IMR-90 (cell line): ENCODE results near the gene STARD3. TPM values are rescaled to one million over a fixed set of nuclear protein-coding genes. Genes with fewer than 3 reads are reported as not detected.

Experiments used
- ATAC-seq: fragments of 200-7000 bp; cut with Tn5 transposase; 2 replicates; pipeline ENCODE4 v1.9.1; 2020; ENCODE audit warnings: low read depth, mild to moderate bottlenecking, moderate library complexity
- BruUV-seq: library from RNA; stranded (reverse); fragments of 400-500 nt; replicated peaks from 2 replicates; lab custom pipeline; 2021; lab: Mats Ljungman, UMichigan
- CTCF ChIA-PET: fragments of 300-600 bp; formaldehyde crosslinking; extraction: SDS; loops from one replicate; lab custom pipeline; 2021; ENCODE audit warnings: antibody characterized with exemption; lab: Yijun Ruan, JAX
- POLR2A ChIA-PET: fragments of 300-600 bp; sonication (Branson Sonifier 250); formaldehyde crosslinking; loops from one replicate; lab custom pipeline; 2022; ENCODE audit warnings: antibody characterized with exemption; ENCODE audit not compliant: unreplicated experiment; lab: Charles Lee
- DNase-seq: peaks from one replicate; pipeline ENCODE4 v3.0.0; 2013
- H2AFZ ChIP-seq: replicated peaks from 2 replicates; pipeline ENCODE3; 2013; ENCODE audit warnings: low read length, mild to moderate bottlenecking; ENCODE audit not compliant: poor library complexity
- H2AK5ac ChIP-seq: 2 replicates; pipeline ENCODE4 v1.6.1; 2013; ENCODE audit warnings: low read depth, low read length, inconsistent platforms
- H2AK9ac ChIP-seq: replicated peaks from 2 replicates; pipeline ENCODE3; 2013; ENCODE audit warnings: mild to moderate bottlenecking, low read depth, low read length, moderate library complexity; ENCODE audit not compliant: poor library complexity
- H2BK120ac ChIP-seq: 2 replicates; pipeline ENCODE4 v1.6.1; 2013; ENCODE audit warnings: low read depth, low read length, inconsistent platforms
- H2BK15ac ChIP-seq: 3 replicates; pipeline ENCODE4 v1.6.1; 2013; ENCODE audit warnings: low read depth, low read length, inconsistent platforms
- H2BK20ac ChIP-seq: 2 replicates; pipeline ENCODE4 v1.6.1; 2013; ENCODE audit warnings: low read depth, mild to moderate bottlenecking, inconsistent platforms, low read length, moderate library complexity
- H2BK5ac ChIP-seq: 2 replicates; pipeline ENCODE4 v1.6.1; 2013; ENCODE audit warnings: mild to moderate bottlenecking, low read depth, low read length, inconsistent platforms; ENCODE audit not compliant: poor library complexity, severe bottlenecking
- H3K14ac ChIP-seq: replicated peaks from 2 replicates; pipeline ENCODE4 v1.6.1; 2013; ENCODE audit warnings: low read depth, low read length, inconsistent platforms
- H3K18ac ChIP-seq: 2 replicates; pipeline ENCODE4 v1.6.1; 2013; ENCODE audit warnings: low read depth, low read length, control low read depth
- H3K23ac ChIP-seq: 2 replicates; pipeline ENCODE4 v1.6.1; 2013; ENCODE audit warnings: low read depth, low read length, inconsistent platforms
- H3K27ac ChIP-seq: 2 replicates; pipeline ENCODE4 v1.5.1; 2013; ENCODE audit warnings: mild to moderate bottlenecking, control low read depth, low read length; ENCODE audit not compliant: insufficient read depth
- H3K27me3 ChIP-seq: 2 replicates; pipeline ENCODE4 v1.6.1; 2013; ENCODE audit warnings: low read length; ENCODE audit not compliant: control insufficient read depth, insufficient read depth
- H3K36me3 ChIP-seq: 2 replicates; pipeline ENCODE4 v1.6.1; 2013; ENCODE audit warnings: low read length, mixed read lengths; ENCODE audit not compliant: control insufficient read depth, insufficient read depth
- H3K4ac ChIP-seq: 2 replicates; pipeline ENCODE4 v1.6.1; 2013; ENCODE audit warnings: low read depth, low read length, inconsistent platforms
- H3K4me1 ChIP-seq: 2 replicates; pipeline ENCODE4 v1.6.1; 2013; ENCODE audit warnings: low read length, mixed read lengths; ENCODE audit not compliant: control insufficient read depth, insufficient read depth
- H3K4me2 ChIP-seq: 2 replicates; pipeline ENCODE4 v1.6.1; 2013; ENCODE audit warnings: low read depth, mild to moderate bottlenecking, control low read depth, low read length, moderate library complexity
- H3K4me3 ChIP-seq: 2 replicates; pipeline ENCODE4 v1.5.1; 2013; ENCODE audit warnings: low read depth, mild to moderate bottlenecking, control low read depth, low read length, moderate library complexity; ENCODE audit not compliant: insufficient read depth
- H3K56ac ChIP-seq: 2 replicates; pipeline ENCODE4 v1.6.1; 2013; ENCODE audit warnings: low read length, inconsistent platforms; ENCODE audit not compliant: insufficient read depth; ENCODE audit errors: extremely low read depth
- H3K79me1 ChIP-seq, 2 experiments: 2 replicates each; pipeline ENCODE4 v1.6.1; 2013; ENCODE audit warnings: low read length in 2 of 2, inconsistent platforms in 1 of 2, low read depth in 1 of 2
- H3K9ac ChIP-seq: 2 replicates; pipeline ENCODE4 v1.6.1; 2013; ENCODE audit warnings: low read depth, low read length, control low read depth
- H3K9me1 ChIP-seq: 2 replicates; pipeline ENCODE4 v1.6.1; 2013; ENCODE audit warnings: low read length, inconsistent platforms; ENCODE audit not compliant: insufficient read depth
- H3K9me3 ChIP-seq: 2 replicates; pipeline ENCODE4 v1.6.1; 2013; ENCODE audit warnings: low read length; ENCODE audit not compliant: control insufficient read depth, insufficient read depth
- H4K20me1 ChIP-seq: 2 replicates; pipeline ENCODE4 v1.6.1; 2013; ENCODE audit warnings: low read length, inconsistent platforms; ENCODE audit not compliant: insufficient read depth
- H4K5ac ChIP-seq: 2 replicates; pipeline ENCODE4 v1.6.1; 2013; ENCODE audit warnings: mild to moderate bottlenecking, low read depth, low read length, control low read depth
- H4K8ac ChIP-seq, 2 experiments: 2 replicates each; pipeline ENCODE4 v1.6.1; 2013; ENCODE audit warnings: low read depth in 2 of 2, low read length in 2 of 2, control low read depth in 1 of 2, inconsistent platforms in 1 of 2
- H4K91ac ChIP-seq: 2 replicates; pipeline ENCODE4 v1.6.1; 2013; ENCODE audit warnings: low read depth, low read length, inconsistent platforms; ENCODE audit not compliant: insufficient read depth
- BHLHE40 ChIP-seq: fragments of 150-350 bp; IDR thresholded peaks from 2 replicates; pipeline ENCODE4 v1.6.1; 2016; ENCODE audit warnings: mild to moderate bottlenecking, low read depth, low read length
- CEBPB ChIP-seq: IDR thresholded peaks from 2 replicates; pipeline ENCODE4 v1.6.1; 2012; ENCODE audit warnings: low read depth, low read length, improper control_type of control experiment
- CHD1 ChIP-seq: IDR thresholded peaks from 2 replicates; pipeline ENCODE4 v1.6.1; 2012; ENCODE audit warnings: low read depth, low read length, improper control_type of control experiment
- CTCF ChIP-seq: conservative IDR thresholded peaks from 2 replicates; pipeline ENCODE4 v1.5.1; 2012; ENCODE audit warnings: mild to moderate bottlenecking, low read depth, low read length, improper control_type of control experiment
- ELK1 ChIP-seq: fragments of 150-350 bp; IDR thresholded peaks from 2 replicates; pipeline ENCODE4 v1.6.1; 2016; ENCODE audit warnings: low read depth, mild to moderate bottlenecking, low read length, moderate library complexity, borderline replicate concordance
- FOS ChIP-seq: fragments of 150-350 bp; IDR thresholded peaks from 2 replicates; pipeline ENCODE4 v1.6.1; 2016; ENCODE audit warnings: low read depth, low read length
- MAFK ChIP-seq: IDR thresholded peaks from 2 replicates; pipeline ENCODE4 v1.6.1; 2012; ENCODE audit warnings: low read depth, low read length, improper control_type of control experiment
- MAZ ChIP-seq: IDR thresholded peaks from 2 replicates; pipeline ENCODE4 v1.6.1; 2012; ENCODE audit warnings: low read depth, mild to moderate bottlenecking, low read length, improper control_type of control experiment, moderate library complexity, borderline replicate concordance
- MXI1 ChIP-seq: IDR thresholded peaks from 2 replicates; pipeline ENCODE4 v1.6.1; 2012; ENCODE audit warnings: low read depth, mild to moderate bottlenecking, low read length, moderate library complexity, borderline replicate concordance
- NFE2L2 ChIP-seq: fragments of 150-350 bp; IDR thresholded peaks from 2 replicates; pipeline ENCODE4 v1.6.1; 2016; ENCODE audit warnings: low read depth, mild to moderate bottlenecking, low read length
- POLR2A ChIP-seq: IDR thresholded peaks from 2 replicates; pipeline ENCODE4 v1.6.1; 2012; ENCODE audit warnings: mild to moderate bottlenecking, low read depth, low read length
- RAD21 ChIP-seq: IDR thresholded peaks from 2 replicates; pipeline ENCODE4 v1.6.1; 2012; ENCODE audit warnings: low read length, improper control_type of control experiment
- RCOR1 ChIP-seq: IDR thresholded peaks from 2 replicates; pipeline ENCODE4 v1.6.1; 2012; ENCODE audit warnings: mild to moderate bottlenecking, low read length, improper control_type of control experiment; ENCODE audit not compliant: insufficient replicate concordance
- RFX5 ChIP-seq: IDR thresholded peaks from 2 replicates; pipeline ENCODE4 v1.8.0; 2012; ENCODE audit warnings: low read depth, mild to moderate bottlenecking, low read length, moderate library complexity
- SMC3 ChIP-seq: fragments of 150-350 bp; IDR thresholded peaks from 2 replicates; pipeline ENCODE4 v1.6.1; 2016; ENCODE audit warnings: low read depth, mild to moderate bottlenecking, antibody characterized with exemption, low read length, moderate library complexity
- USF2 ChIP-seq: fragments of 150-350 bp; IDR thresholded peaks from 2 replicates; pipeline ENCODE4 v1.6.1; 2017; ENCODE audit warnings: mild to moderate bottlenecking, antibody characterized with exemption, low read length, low read depth
- WGBS, 2 experiments: methylation state at CpG; one replicate each; pipeline versions ENCODE4 v1.1.5 to v1.1.7; 2013; ENCODE audit warnings: missing lambda C conversion rate in 2 of 2; ENCODE audit not compliant: insufficient read length in 1 of 2; ENCODE audit errors: extremely low coverage in 2 of 2; 5-methylcytosine and 5-hydroxymethylcytosine counted together
- dilution Hi-C: fragments of 300-500 bp; cut with HindIII; formaldehyde crosslinking; loops from one replicate; pipeline ENCODE4 v1.14.3; 2018; ENCODE audit warnings: low sequenced_read_pairs; ENCODE audit not compliant: unreplicated experiment
- in situ Hi-C: fragments of 300-500 bp; cut with MboI; formaldehyde crosslinking; loops from 3 replicates; pipeline ENCODE4 v1.14.3; 2019; ENCODE audit warnings: low sequenced_read_pairs, inconsistent platforms, mixed read lengths
- intact Hi-C: fragments of 100-400 bp; cut with micrococcal nuclease; formaldehyde crosslinking; loops from 2 replicates; pipeline ENCODE4 v1.10.0; 2022
- polyA plus RNA-seq, 3 experiments: library from polyadenylated mRNA; depleted of rRNA; stranded (reverse); fragments of >200 nt; gene quantifications; 2 replicates each; pipeline ENCODE4 v1.2.3, GENCODE V29; 2012; ENCODE audit warnings: low replicate concordance in 1 of 3
- total RNA-seq: library from RNA; depleted of rRNA; stranded (reverse); fragments of >200 nt; gene quantifications from 2 replicates; pipeline ENCODE4 v1.2.3, GENCODE V29; 2012

The STARD3 gene
- total and polyA plus RNA-seq, 2 of the 4 experiments (the other 2 are of a cell fraction) = 8.1 to 50.4 TPM

- DNase-seq = no peak
- no peak for ATAC-seq
- peaks cover 55% of the 10 kb centered on the region for H4K20me1 ChIP-seq
- H3K9me3 ChIP-seq = no peaks in the 10 kb centered on the region
- H3K4me3 ChIP-seq = no peak overlapping the region
- H2BK120ac ChIP-seq = no peak overlapping the region
- no peak overlapping the region for H3K23ac ChIP-seq
- dilution Hi-C loops = no loop called here
- H2BK5ac ChIP-seq = no peak overlapping the region
- peaks cover 43 to 95% of the 10 kb centered on the region in 2 experiments for H3K79me1 ChIP-seq
- peaks cover 45% of the 10 kb centered on the region for H3K9me1 ChIP-seq
- H3K4me2 ChIP-seq = no peak overlapping the region
- no peaks in the 10 kb centered on the region for H3K27me3 ChIP-seq
- 100% methylated on average over 2 of the region's 4 CpGs; no CpG with 5 or more reads in 1 of the 2 experiments for WGBS, 2 experiments
- peaks cover 25% of the 10 kb centered on the region for H3K4me1 ChIP-seq
- H3K27ac ChIP-seq = no peak overlapping the region
- H2AK5ac ChIP-seq = no peak overlapping the region
- no peak overlapping the region for H3K9ac ChIP-seq
- H2BK20ac ChIP-seq = no peak overlapping the region
- CTCF ChIA-PET = interaction anchor here (0.9 kb wide), 1 partner anchor 13 kb away, joined by 4 read pairs; no protein-coding TSS in a partner anchor
- in situ Hi-C loops = no loop called here
- no peak overlapping the region for H3K4ac ChIP-seq
- no peak overlapping the region for H4K8ac ChIP-seq
- H4K5ac ChIP-seq = no peak overlapping the region
- no TSS peak for BruUV-seq
- H3K36me3 ChIP-seq = no peaks in the 10 kb centered on the region
- no peak overlapping the region for H3K18ac ChIP-seq
- no peak overlapping the region for H2AK9ac ChIP-seq
- intact Hi-C loops = no loop called here
- POLR2A ChIA-PET = no interaction called here
- no peak overlapping the region for H3K14ac ChIP-seq
- H4K91ac ChIP-seq = no peak overlapping the region
- no peak for TF ChIP-seq SMC3
- no peak for TF ChIP-seq USF2
- no peak for TF ChIP-seq CEBPB
- TF ChIP-seq RFX5 = no peak
- TF ChIP-seq NFE2L2 = no peak
- no peak for TF ChIP-seq MAZ
- no peak for TF ChIP-seq RCOR1
- no peak for TF ChIP-seq POLR2A
- TF ChIP-seq CHD1 = no peak
- TF ChIP-seq MAFK = no peak
- no peak for TF ChIP-seq FOS
- TF ChIP-seq MXI1 = no peak
- TF ChIP-seq ELK1 = no peak
- no peak for TF ChIP-seq CTCF
- TF ChIP-seq BHLHE40 = no peak
- TF ChIP-seq RAD21 = no peak
- H2AFZ ChIP-seq = no peak overlapping the region
- no peak overlapping the region for H2BK15ac ChIP-seq
- no peak overlapping the region for H3K56ac ChIP-seq
These were observed 4.2 kb downstream of the STARD3 start for GRCh38 chr17:39641097-39641496.
